HG03469 (cell line): ENCODE data around the gene TMUB1.

Experiments
- ATAC-seq: cut with Tn5 transposase; IDR thresholded peaks from one replicate; pipeline ENCODE4 v1.9.1; 2021; ENCODE audit warnings: mild to moderate bottlenecking, moderate library complexity, moderate number of reproducible peaks; ENCODE audit not compliant: unreplicated experiment

TMUB1 gene

GRCh38 chr7:151104411-151105235, 21.3 kb upstream of the TMUB1 start:
- no peak for ATAC-seq

GRCh38 chr7:151103973-151104372, 20.7 kb upstream of the TMUB1 start:
- ATAC-seq: no peak

- ATAC-seq: no peak
Measured at GRCh38 chr7:151102991-151103390, 19.7 kb upstream of the TMUB1 start.

GRCh38 chr7:151101621-151102396, 18.5 kb upstream of the TMUB1 start:
- no peak for ATAC-seq

- ATAC-seq: no peak
Measured at GRCh38 chr7:151100921-151101320, 17.6 kb upstream of the TMUB1 start.

GRCh38 chr7:151099486-151100211, 16.4 kb upstream of the TMUB1 start:
- ATAC-seq: no peak

- no peak for ATAC-seq
Measured at GRCh38 chr7:151095828-151096475, 12.7 kb upstream of the TMUB1 start.

GRCh38 chr7:151095123-151095797, 12.0 kb upstream of the TMUB1 start:
- ATAC-seq: no peak

GRCh38 chr7:151094675-151095074, 11.4 kb upstream of the TMUB1 start:
- no peak for ATAC-seq

- ATAC-seq: no peak
Measured at GRCh38 chr7:151093748-151094147, 10.5 kb upstream of the TMUB1 start.

- ATAC-seq: no peak
Measured at GRCh38 chr7:151091988-151092387, 8.7 kb upstream of the TMUB1 start.

GRCh38 chr7:151091431-151091830, 8.1 kb upstream of the TMUB1 start:
- ATAC-seq: no peak

GRCh38 chr7:151091003-151091402, 7.7 kb upstream of the TMUB1 start:
- no peak for ATAC-seq

- ATAC-seq: no peak
Measured at GRCh38 chr7:151089893-151090730, 6.8 kb upstream of the TMUB1 start.

GRCh38 chr7:151088856-151089699, 5.8 kb upstream of the TMUB1 start:
- ATAC-seq: no peak

- ATAC-seq: no peak
Measured at GRCh38 chr7:151088019-151088855, 4.9 kb upstream of the TMUB1 start.

- ATAC-seq: no peak
Measured at GRCh38 chr7:151087245-151088018, 4.1 kb upstream of the TMUB1 start.
